Caco-2 (cell line): ENCODE measurements around the gene DPEP3. TPM values are rescaled to one million over a fixed set of nuclear protein-coding genes. Genes with fewer than 3 reads are reported as not detected.

ENCODE experiments used
- BruUV-seq: library from RNA; stranded (reverse); fragments of 400-500 nt; replicated peaks from 2 replicates; lab custom pipeline; 2021; lab: Mats Ljungman, UMichigan
- CTCF ChIA-PET: fragments of 300-600 bp; sonication (Branson Sonifier 250); formaldehyde crosslinking; loops from one replicate; lab custom pipeline; 2022; ENCODE audit warnings: antibody characterized with exemption; lab: Charles Lee
- POLR2A ChIA-PET: fragments of 300-600 bp; sonication (Branson Sonifier 250); formaldehyde crosslinking; loops from one replicate; lab custom pipeline; 2022; ENCODE audit warnings: antibody characterized with exemption; lab: Charles Lee
- DNase-seq, 2 experiments: peaks; one replicate each; pipeline versions ENCODE4 v3.0.0 to v3.0.0-alpha.2; 2020 to 2022
- H3K27me3 ChIP-seq: replicated peaks from 2 replicates; pipeline ENCODE4 v1.6.0; 2011; ENCODE audit warnings: low read length; ENCODE audit not compliant: control insufficient read depth, insufficient read depth
- H3K36me3 ChIP-seq: 2 replicates; pipeline ENCODE4 v1.5.1; 2011; ENCODE audit warnings: low read length; ENCODE audit not compliant: control insufficient read depth, insufficient read depth
- H3K4me1 ChIP-seq: fragments of 250-450 bp; sonication (Bioruptor Pico); 2 replicates; pipeline ENCODE4 v1.5.1; 2020; ENCODE audit warnings: mild to moderate bottlenecking
- H3K4me3 ChIP-seq: 2 replicates; pipeline ENCODE4 v1.5.1; 2011; ENCODE audit warnings: low read depth, mild to moderate bottlenecking, control low read depth, low read length
- H3K9me3 ChIP-seq: fragments of 250-450 bp; sonication (Bioruptor Pico); 2 replicates; pipeline ENCODE4 v1.5.1; 2020; ENCODE audit warnings: mild to moderate bottlenecking, moderate library complexity
- H3K27ac Mint-ChIP-seq: one replicate; pipeline ENCODE4 v1.8.0; 2022; ENCODE audit warnings: mixed read lengths; ENCODE audit not compliant: unreplicated experiment
- H3K27me3 Mint-ChIP-seq: one replicate; pipeline ENCODE4 v1.8.0; 2022; ENCODE audit warnings: mixed read lengths; ENCODE audit not compliant: insufficient read depth, unreplicated experiment
- H3K36me3 Mint-ChIP-seq: one replicate; pipeline ENCODE4 v1.8.0; 2022; ENCODE audit warnings: mild to moderate bottlenecking, mixed read lengths; ENCODE audit not compliant: insufficient read depth, unreplicated experiment
- H3K4me1 Mint-ChIP-seq: one replicate; pipeline ENCODE4 v1.8.0; 2022; ENCODE audit warnings: low read depth, mixed read lengths; ENCODE audit not compliant: unreplicated experiment
- H3K4me3 Mint-ChIP-seq: one replicate; pipeline ENCODE4 v1.8.0; 2022; ENCODE audit warnings: mild to moderate bottlenecking, moderate library complexity, mixed read lengths; ENCODE audit not compliant: unreplicated experiment
- H3K9me3 Mint-ChIP-seq: one replicate; pipeline ENCODE4 v1.8.0; 2022; ENCODE audit warnings: mixed read lengths; ENCODE audit not compliant: unreplicated experiment
- intact Hi-C: fragments of 100-400 bp; cut with micrococcal nuclease; formaldehyde crosslinking; loops from one replicate; pipeline ENCODE4 v1.10.0; 2022; ENCODE audit not compliant: unreplicated experiment
- total RNA-seq: library from RNA; stranded (reverse); gene quantifications from 2 replicates; pipeline ENCODE4 v1.2.3, GENCODE V29; 2022
- TF ChIP-seq, protein P1 (sequence below), 2 experiments: fragments of 200-600 bp in 1 of 2; IDR thresholded peaks; 1 replicate in 1 of 2; 2 replicates in 1 of 2; pipeline versions ENCODE4 v1.5.1 to v1.8.0; 2011 to 2022; ENCODE audit warnings: antibody characterized with exemption in 1 of 2, control low read depth in 1 of 2, inconsistent platforms in 1 of 2, low read depth in 1 of 2, low read length in 1 of 2, mild to moderate bottlenecking in 1 of 2, moderate library complexity in 1 of 2; ENCODE audit not compliant: insufficient read depth in 1 of 2, severe bottlenecking in 1 of 2, unreplicated experiment in 1 of 2

Gene DPEP3
- total RNA-seq, 1 experiment from 2014 or later, result not detected

DNA sequence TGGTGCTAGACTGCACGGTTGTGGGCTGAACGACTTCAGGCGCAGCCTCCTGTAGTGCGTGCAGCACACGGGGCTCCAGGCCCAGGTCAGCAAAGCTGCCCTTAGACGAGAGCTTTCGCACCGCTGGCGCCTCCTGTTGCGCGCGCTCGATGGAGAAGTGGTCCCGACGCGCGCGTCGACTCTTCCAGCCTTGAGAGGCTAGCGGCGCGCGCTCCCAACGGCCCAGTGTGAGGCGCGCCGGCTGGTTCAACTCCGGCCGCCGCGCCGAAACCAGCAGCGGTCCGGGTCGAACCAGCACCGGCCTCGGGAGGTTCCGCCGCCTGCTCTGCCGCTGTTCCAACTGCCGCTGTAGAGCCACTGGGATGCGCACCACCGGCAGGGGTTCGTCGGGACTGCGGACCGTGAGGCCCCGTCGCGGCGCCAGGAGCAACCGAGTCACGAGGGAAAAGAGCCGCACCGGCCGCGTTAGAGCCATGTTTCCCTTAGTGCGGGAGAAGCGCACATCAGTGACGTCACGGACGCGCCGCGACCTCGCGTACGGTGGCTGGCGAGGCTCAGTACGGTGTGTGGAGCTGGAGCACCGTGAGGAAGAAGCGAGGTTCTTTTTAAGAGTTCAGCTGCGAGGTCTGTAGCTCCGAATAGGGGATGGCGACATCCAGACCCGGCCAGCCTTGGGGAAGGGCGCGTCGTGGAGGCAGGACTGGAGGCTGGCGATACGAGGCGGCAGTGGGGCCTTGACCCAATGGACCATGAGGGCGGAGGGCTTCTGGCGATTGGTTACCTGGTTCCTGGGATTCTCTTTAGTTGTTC, 42.6 kb upstream of the DPEP3 start, which contains the start of the genes DDX28 and DUS2:
TSS of gene DDX28 (minus strand) at position 505 of the 810 bp plus-strand sequence. CDS start at position 475, 30 bp downstream.
TSS of gene DUS2 (plus strand) at position 557 of the 810 bp plus-strand sequence. CDS start 14,740 bp downstream, outside the sequence.
- intact Hi-C loops, result loop anchor here (1.0 kb wide), 1 partner anchor 41 kb away; no protein-coding TSS in a partner anchor
- H3K27me3 Mint-ChIP-seq, result no peaks in the 10 kb centered on the region
- peaks cover 8% of the 10 kb centered on the region for H3K4me1 Mint-ChIP-seq
- no peaks in the 10 kb centered on the region for H3K9me3 Mint-ChIP-seq
- peak within 1 kb of the TSS; percentile 83 for H3K4me3 Mint-ChIP-seq
- peak; percentile 94 to 96 for DNase-seq
- TF ChIP-seq, protein P1, sequence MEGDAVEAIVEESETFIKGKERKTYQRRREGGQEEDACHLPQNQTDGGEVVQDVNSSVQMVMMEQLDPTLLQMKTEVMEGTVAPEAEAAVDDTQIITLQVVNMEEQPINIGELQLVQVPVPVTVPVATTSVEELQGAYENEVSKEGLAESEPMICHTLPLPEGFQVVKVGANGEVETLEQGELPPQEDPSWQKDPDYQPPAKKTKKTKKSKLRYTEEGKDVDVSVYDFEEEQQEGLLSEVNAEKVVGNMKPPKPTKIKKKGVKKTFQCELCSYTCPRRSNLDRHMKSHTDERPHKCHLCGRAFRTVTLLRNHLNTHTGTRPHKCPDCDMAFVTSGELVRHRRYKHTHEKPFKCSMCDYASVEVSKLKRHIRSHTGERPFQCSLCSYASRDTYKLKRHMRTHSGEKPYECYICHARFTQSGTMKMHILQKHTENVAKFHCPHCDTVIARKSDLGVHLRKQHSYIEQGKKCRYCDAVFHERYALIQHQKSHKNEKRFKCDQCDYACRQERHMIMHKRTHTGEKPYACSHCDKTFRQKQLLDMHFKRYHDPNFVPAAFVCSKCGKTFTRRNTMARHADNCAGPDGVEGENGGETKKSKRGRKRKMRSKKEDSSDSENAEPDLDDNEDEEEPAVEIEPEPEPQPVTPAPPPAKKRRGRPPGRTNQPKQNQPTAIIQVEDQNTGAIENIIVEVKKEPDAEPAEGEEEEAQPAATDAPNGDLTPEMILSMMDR (IDR thresholded peaks at IDR 0.05; ENCODE audit: insufficient read depth in 1 of 2, low read depth in 1 of 2, low read length in 1 of 2, severe bottlenecking in 1 of 2, unreplicated experiment in 1 of 2), result no peak
- peaks cover 30% of the 10 kb centered on the region for H3K36me3 Mint-ChIP-seq
- BruUV-seq, result TSS peak; percentile 69
- Histone ChIP-seq H3K4me1 (no peaks in the 10 kb centered on the region; the same call in 1 of the 2 replicates), H3K9me3 (no peaks in the 10 kb centered on the region), H3K27me3 (no peaks in the 10 kb centered on the region), H3K36me3 (no peaks in the 10 kb centered on the region; the same call in none of the 2 replicates), H3K4me3 (peak within 1 kb of the TSS; percentile 89)
- peak within 1 kb of the TSS; percentile 90 for H3K27ac Mint-ChIP-seq
- CTCF ChIA-PET, result interaction anchor here (0.5 to 1.4 kb wide), 5 partner anchors 12 to 1222 kb away, joined by 3 to 7 read pairs (median 4); no protein-coding TSS in a partner anchor
- POLR2A ChIA-PET, result interaction anchor here (0.5 to 1.9 kb wide), 12 partner anchors 20 to 1810 kb away, joined by 3 to 7 read pairs (median 3); partner anchors contain the start of genes GFOD2, PRMT7, PSMB10 and SLC7A6OS

DNA sequence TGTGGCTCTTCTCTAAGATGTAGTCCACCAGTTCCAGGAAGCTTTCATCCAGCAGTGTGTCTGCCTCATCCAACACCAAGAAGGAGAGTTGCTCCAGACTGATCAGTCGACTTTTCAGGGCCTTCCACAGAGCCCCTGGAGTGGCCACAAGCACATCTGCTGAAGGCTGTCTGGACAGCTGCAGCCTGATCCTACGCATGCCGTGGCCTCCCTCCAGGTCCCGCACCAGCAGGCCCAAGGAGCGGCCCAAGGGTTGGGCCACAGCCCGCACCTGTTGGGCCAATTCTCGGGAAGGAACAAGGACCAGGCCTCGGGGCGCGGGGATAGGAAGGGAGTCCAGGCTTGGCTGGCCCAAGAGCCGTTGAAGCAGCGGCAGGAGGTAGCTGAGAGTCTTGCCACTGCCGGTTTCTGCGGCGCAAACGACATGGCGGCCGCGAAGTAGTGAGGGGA, 42.0 kb upstream of the DPEP3 start:
- no peaks in the 10 kb centered on the region; the same call in 1 of the 2 replicates for H3K4me1 ChIP-seq
- intact Hi-C loops, result no loop called here
- ChIA-PET CTCF (interaction anchor here (0.5 to 1.4 kb wide), 3 partner anchors 13 to 1221 kb away, joined by 3 to 7 read pairs (median 4); no protein-coding TSS in a partner anchor), POLR2A (interaction anchor here (0.5 to 1.9 kb wide), 5 partner anchors 19 to 1811 kb away, joined by 3 to 7 read pairs (median 3); partner anchors contain the start of genes GFOD2, PRMT7 and SLC7A6OS)
- no peaks in the 10 kb centered on the region for H3K27me3 ChIP-seq
- peaks cover 30% of the 10 kb centered on the region for H3K36me3 Mint-ChIP-seq
- no peaks in the 10 kb centered on the region for H3K9me3 Mint-ChIP-seq
- H3K36me3 ChIP-seq, result no peaks in the 10 kb centered on the region; the same call in 1 of the 2 replicates
- no TSS peak for BruUV-seq
- H3K4me3 Mint-ChIP-seq, result peak overlapping the region; percentile 83
- H3K27me3 Mint-ChIP-seq, result no peaks in the 10 kb centered on the region
- no peak for DNase-seq
- TF ChIP-seq, protein P1 (IDR thresholded peaks at IDR 0.05; ENCODE audit: insufficient read depth in 1 of 2, low read depth in 1 of 2, low read length in 1 of 2, severe bottlenecking in 1 of 2, unreplicated experiment in 1 of 2), result no peak
- H3K4me1 Mint-ChIP-seq, result peaks cover 8% of the 10 kb centered on the region
- peak overlapping the region; percentile 89 for H3K4me3 ChIP-seq
- no peaks in the 10 kb centered on the region for H3K9me3 ChIP-seq
- peak overlapping the region; percentile 90 for H3K27ac Mint-ChIP-seq

DNA sequence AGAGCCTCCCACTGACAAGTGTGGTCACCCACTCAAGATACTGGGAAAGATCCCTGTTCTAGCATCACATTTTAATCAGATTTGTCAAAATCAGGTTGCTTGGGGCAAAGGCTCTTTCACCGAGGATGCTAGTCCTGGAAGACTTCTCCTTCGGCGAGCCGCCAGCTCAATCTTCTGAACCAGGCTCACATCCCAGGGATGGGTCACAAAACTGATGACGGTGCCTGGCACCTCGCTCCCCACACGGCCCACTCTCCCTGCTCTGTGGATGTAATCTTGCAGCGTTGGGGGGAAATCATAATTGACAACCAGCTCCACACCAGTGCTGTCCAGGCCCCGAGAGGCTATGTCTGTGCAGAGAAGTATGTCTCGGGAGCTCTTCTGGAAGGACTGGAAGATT, 41.2 kb upstream of the DPEP3 start:
- peaks cover 30% of the 10 kb centered on the region for H3K36me3 Mint-ChIP-seq
- no peaks in the 10 kb centered on the region for H3K27me3 Mint-ChIP-seq
- no TSS peak for BruUV-seq
- DNase-seq, result no peak
- no peaks in the 10 kb centered on the region for H3K27me3 ChIP-seq
- POLR2A ChIA-PET, result interaction anchor here (0.5 kb wide), 1 partner anchor 77 kb away, joined by 4 read pairs; no protein-coding TSS in a partner anchor
- no peaks in the 10 kb centered on the region for H3K9me3 Mint-ChIP-seq
- peaks cover 8% of the 10 kb centered on the region for H3K4me1 Mint-ChIP-seq
- no peak overlapping the region for H3K27ac Mint-ChIP-seq
- H3K4me3 Mint-ChIP-seq, result peak overlapping the region; percentile 83
- CTCF ChIA-PET, result interaction anchor here (0.6 kb wide), 1 partner anchor 223 kb away, joined by 6 read pairs; the partner anchor contains the start of gene PLA2G15
- no peaks in the 10 kb centered on the region for H3K9me3 ChIP-seq
- H3K36me3 ChIP-seq, result no peaks in the 10 kb centered on the region; the same call in 1 of the 2 replicates
- H3K4me3 ChIP-seq, result no peak overlapping the region
- no peaks in the 10 kb centered on the region; the same call in 1 of the 2 replicates for H3K4me1 ChIP-seq
- intact Hi-C loops, result no loop called here
- TF ChIP-seq, protein P1 (IDR thresholded peaks at IDR 0.05; ENCODE audit: insufficient read depth in 1 of 2, low read depth in 1 of 2, low read length in 1 of 2, severe bottlenecking in 1 of 2, unreplicated experiment in 1 of 2), result no peak
